ENCODE measurements around the gene TSFM.

Gene TSFM

DNA sequence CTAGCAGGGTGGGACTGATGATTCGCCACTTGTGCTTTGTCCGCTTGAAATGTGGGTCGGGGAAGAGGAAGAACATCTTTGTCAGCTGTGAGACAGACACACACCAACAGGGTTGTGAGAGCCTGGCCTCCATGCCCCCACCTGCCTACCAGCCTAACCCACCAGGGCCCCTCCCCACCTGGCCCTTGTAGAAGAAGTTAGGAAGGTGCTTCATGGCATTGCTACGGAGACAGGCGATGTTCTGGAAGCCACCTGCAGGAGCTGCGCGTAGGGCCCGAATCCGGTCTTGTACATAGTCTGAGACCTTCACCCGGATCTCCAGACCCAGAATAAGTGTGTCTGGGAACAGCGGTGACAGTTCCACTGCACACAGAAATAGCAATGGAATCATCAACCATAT is 13.0 kb upstream of the TSFM start:
- peaks cover 18% of the 10 kb centered on the region for H3K4me1 ChIP-seq
- H2AFZ ChIP-seq: no peak overlapping the region
- H3K27me3 ChIP-seq (ENCODE audit: control insufficient read depth, insufficient read depth, low read length): no peaks in the 10 kb centered on the region
- no peaks in the 10 kb centered on the region for H3K36me3 ChIP-seq (ENCODE audit: control insufficient read depth, insufficient read depth, low read length)
- TF ChIP-seq CTCF (IDR thresholded peaks at IDR 0.05): no peak
- H3K4me3 ChIP-seq (ENCODE audit: low read depth, low read length): no peak overlapping the region
- H3K9me3 ChIP-seq (ENCODE audit: control insufficient read depth, low read length): no peaks in the 10 kb centered on the region
- H3K79me2 ChIP-seq: no peaks in the 10 kb centered on the region
- no peak overlapping the region for H3K9ac ChIP-seq
- no peak overlapping the region for H3K4me2 ChIP-seq (ENCODE audit: low read length)
- H3K27ac ChIP-seq: no peak overlapping the region

DNA sequence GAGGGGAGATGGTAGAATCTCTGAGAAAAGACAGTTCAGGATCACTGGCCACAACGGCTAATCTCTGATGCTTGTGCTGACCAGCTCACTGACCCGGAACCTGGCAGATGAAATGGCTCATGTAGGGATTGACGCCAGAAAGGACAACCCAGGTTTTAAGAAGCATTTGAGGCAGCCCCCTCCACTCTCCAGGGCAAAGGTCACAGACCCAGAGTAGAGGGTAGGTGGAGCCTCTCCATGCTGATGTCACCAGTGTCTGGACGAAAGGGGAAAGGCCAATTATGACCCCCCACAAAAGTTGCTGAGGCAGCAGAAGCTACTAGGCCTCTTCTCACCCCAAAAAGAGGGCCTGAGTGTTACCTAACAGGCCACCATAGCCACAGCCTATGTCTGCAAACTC is 11.9 kb upstream of the TSFM start:
- no peak overlapping the region for H3K9ac ChIP-seq
- no peaks in the 10 kb centered on the region for H3K9me3 ChIP-seq (ENCODE audit: control insufficient read depth, low read length)
- H3K4me3 ChIP-seq (ENCODE audit: low read depth, low read length): no peak overlapping the region
- H3K27me3 ChIP-seq (ENCODE audit: control insufficient read depth, insufficient read depth, low read length): no peaks in the 10 kb centered on the region
- H3K27ac ChIP-seq: no peak overlapping the region
- no peak for TF ChIP-seq CTCF (IDR thresholded peaks at IDR 0.05)
- H2AFZ ChIP-seq: no peak overlapping the region
- no peak overlapping the region for H3K4me2 ChIP-seq (ENCODE audit: low read length)
- peaks cover 10% of the 10 kb centered on the region for H3K4me1 ChIP-seq
- no peaks in the 10 kb centered on the region for H3K36me3 ChIP-seq (ENCODE audit: control insufficient read depth, insufficient read depth, low read length)
- no peaks in the 10 kb centered on the region for H3K79me2 ChIP-seq

DNA sequence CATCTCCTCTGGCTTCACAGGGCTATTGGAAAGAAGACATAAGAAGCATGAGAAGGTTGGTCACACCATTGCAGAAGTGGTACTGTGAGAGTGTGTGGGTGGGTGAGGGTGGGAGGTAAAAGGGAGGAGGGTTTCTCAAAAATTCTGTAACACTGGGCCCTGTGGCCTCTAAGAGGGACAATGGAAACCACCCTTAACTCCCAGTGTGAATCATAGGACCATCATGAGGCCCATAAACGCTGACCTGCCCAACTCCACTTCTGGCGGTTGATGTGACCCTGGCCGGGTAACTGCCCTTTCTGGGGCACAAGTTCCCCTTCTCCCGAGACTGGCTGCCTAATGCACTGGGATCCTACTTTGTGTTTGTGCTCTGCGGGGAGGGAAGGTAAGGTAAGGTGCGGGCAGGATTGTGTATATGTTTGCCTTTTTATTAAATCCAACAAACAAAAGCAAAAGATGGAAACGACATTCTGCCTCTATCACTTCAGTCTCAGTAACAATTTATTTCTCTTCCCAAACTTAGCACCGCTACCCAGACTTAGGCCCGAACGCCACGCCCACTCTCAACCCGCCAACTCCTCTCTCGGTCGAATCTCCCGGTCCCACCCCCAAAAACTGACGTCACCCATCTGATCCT is 11.2 kb upstream of the TSFM start:
- Histone ChIP-seq H3K9me3 (ENCODE audit: control insufficient read depth, low read length) (no peaks in the 10 kb centered on the region), H3K4me1 (peaks cover 10% of the 10 kb centered on the region), H3K27ac (peak overlapping the region; percentile 82), H3K27me3 (ENCODE audit: control insufficient read depth, insufficient read depth, low read length) (no peaks in the 10 kb centered on the region), H3K36me3 (ENCODE audit: control insufficient read depth, insufficient read depth, low read length) (no peaks in the 10 kb centered on the region), H3K4me3 (ENCODE audit: low read depth, low read length) (peak overlapping the region; percentile 92), H3K79me2 (no peaks in the 10 kb centered on the region), H2AFZ (peak overlapping the region; percentile 99), H3K4me2 (ENCODE audit: low read length) (peak overlapping the region; percentile 98), H3K9ac (peak overlapping the region; percentile 31)
- no peak for TF ChIP-seq CTCF (IDR thresholded peaks at IDR 0.05)

DNA sequence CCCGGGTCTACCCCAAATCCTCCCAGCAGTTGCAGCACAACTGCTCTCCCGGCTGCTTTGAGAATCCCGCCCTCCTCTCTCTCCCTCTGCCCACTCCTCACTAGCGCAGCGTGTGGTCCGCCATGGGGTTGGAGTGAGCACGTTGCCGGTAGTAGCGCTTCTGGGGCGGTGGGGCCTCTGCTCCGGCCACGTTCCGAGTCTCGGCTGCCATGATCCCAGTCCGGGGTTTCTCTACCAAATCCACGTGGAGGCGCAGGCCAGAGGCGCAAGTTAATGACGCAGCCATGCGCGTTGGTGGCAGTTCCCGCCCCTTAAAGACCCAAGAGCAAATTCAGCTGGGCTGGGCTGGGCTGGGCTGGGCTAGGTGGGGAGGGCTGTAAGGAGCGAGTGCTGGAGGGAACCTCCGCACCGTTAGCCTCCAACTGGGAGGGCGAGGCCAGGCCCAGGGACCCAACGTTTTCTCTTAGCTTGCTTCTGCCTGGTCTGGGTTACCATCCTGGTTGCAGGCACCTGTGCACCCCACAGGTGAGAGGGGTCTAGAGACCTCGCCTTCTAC is 10.6 kb upstream of the TSFM start, which contains the start of gene METTL1:
Gene METTL1, minus strand, starts transcription at position 233 of the 556 bp plus-strand sequence. Its CDS starts 22 bp downstream, at position 211.
- TF ChIP-seq CTCF (IDR thresholded peaks at IDR 0.05): no peak
- H3K79me2 ChIP-seq: no peaks in the 10 kb centered on the region
- no peaks in the 10 kb centered on the region for H3K27me3 ChIP-seq (ENCODE audit: control insufficient read depth, insufficient read depth, low read length)
- H3K4me2 ChIP-seq (ENCODE audit: low read length): peak within 1 kb of the TSS; percentile 98
- peaks cover 10% of the 10 kb centered on the region for H3K4me1 ChIP-seq
- peak within 1 kb of the TSS; percentile 92 for H3K4me3 ChIP-seq (ENCODE audit: low read depth, low read length)
- no peaks in the 10 kb centered on the region for H3K36me3 ChIP-seq (ENCODE audit: control insufficient read depth, insufficient read depth, low read length)
- no peaks in the 10 kb centered on the region for H3K9me3 ChIP-seq (ENCODE audit: control insufficient read depth, low read length)
- H3K9ac ChIP-seq: peak within 1 kb of the TSS; percentile 87
- H3K27ac ChIP-seq: peak within 1 kb of the TSS; percentile 82
- peak within 1 kb of the TSS; percentile 99 for H2AFZ ChIP-seq

Measured in parathyroid adenoma (tissue), 2 donors.